DND-41 (cell line): Measurements from ENCODE around the gene IFNG.

Experiments
- ATAC-seq: fragments of 200-7000 bp; cut with Tn5 transposase; 3 replicates; pipeline ENCODE4 v1.9.1; 2021; ENCODE audit warnings: low read depth; ENCODE audit not compliant: insufficient read depth
- DNase-seq: peaks from one replicate; pipeline ENCODE4 v3.0.0-alpha.2; 2020
- H2AFZ ChIP-seq: 2 replicates; pipeline ENCODE4 v1.6.0; 2012; ENCODE audit warnings: low read depth, low read length
- H3K27ac ChIP-seq: 2 replicates; pipeline ENCODE4 v1.5.1; 2012; ENCODE audit warnings: low read length, inconsistent platforms
- H3K27me3 ChIP-seq: fragments of 200-600 bp; sonication (generic); 2 replicates; pipeline ENCODE4 v1.6.0; 2012; ENCODE audit warnings: low read length, mild to moderate bottlenecking, inconsistent platforms; ENCODE audit not compliant: insufficient read depth, poor library complexity
- H3K36me3 ChIP-seq: 2 replicates; pipeline ENCODE4 v1.5.1; 2012; ENCODE audit warnings: low read length, inconsistent platforms; ENCODE audit not compliant: insufficient read depth
- H3K4me1 ChIP-seq: 2 replicates; pipeline ENCODE4 v1.5.1; 2012; ENCODE audit warnings: mild to moderate bottlenecking, low read length; ENCODE audit not compliant: insufficient read depth
- H3K4me2 ChIP-seq: 2 replicates; pipeline ENCODE4 v1.6.0; 2012; ENCODE audit warnings: mild to moderate bottlenecking, moderate library complexity, low read length, inconsistent platforms; ENCODE audit not compliant: insufficient read depth
- H3K4me3 ChIP-seq, 2 experiments: fragments of 200-600 bp in 1 of 2; shearing (Covaris generic) in 1 of 2; 2 replicates each; pipeline ENCODE4 v1.5.1; 2012 to 2016; ENCODE audit warnings: inconsistent platforms in 2 of 2, low read length in 2 of 2, mild to moderate bottlenecking in 2 of 2, low read depth in 1 of 2, moderate library complexity in 1 of 2
- H3K79me2 ChIP-seq: 2 replicates; pipeline ENCODE4 v1.6.0; 2012; ENCODE audit warnings: low read length, inconsistent platforms; ENCODE audit not compliant: insufficient read depth
- H3K9ac ChIP-seq: 2 replicates; pipeline ENCODE4 v1.6.0; 2012; ENCODE audit warnings: low read depth, mild to moderate bottlenecking, inconsistent platforms, low read length, moderate library complexity
- H3K9me3 ChIP-seq: 2 replicates; pipeline ENCODE4 v1.5.1; 2012; ENCODE audit warnings: low read length, moderate library complexity, mild to moderate bottlenecking, inconsistent platforms; ENCODE audit not compliant: insufficient read depth, severe bottlenecking
- H4K20me1 ChIP-seq: 2 replicates; pipeline ENCODE4 v1.6.0; 2012; ENCODE audit warnings: low read length; ENCODE audit not compliant: insufficient read depth
- CTCF ChIP-seq: IDR thresholded peaks from 2 replicates; pipeline ENCODE4 v1.5.1; 2012; ENCODE audit warnings: borderline replicate concordance, low read length, moderate library complexity, mild to moderate bottlenecking; ENCODE audit not compliant: poor library complexity, severe bottlenecking; ENCODE audit errors: extremely low read depth
- EZH2 ChIP-seq: IDR thresholded peaks from 3 replicates; pipeline ENCODE4 v1.6.1; 2012; ENCODE audit warnings: borderline replicate concordance, low read depth, mild to moderate bottlenecking, moderate library complexity, low read length, inconsistent platforms; ENCODE audit not compliant: severe bottlenecking

The IFNG gene

DNA sequence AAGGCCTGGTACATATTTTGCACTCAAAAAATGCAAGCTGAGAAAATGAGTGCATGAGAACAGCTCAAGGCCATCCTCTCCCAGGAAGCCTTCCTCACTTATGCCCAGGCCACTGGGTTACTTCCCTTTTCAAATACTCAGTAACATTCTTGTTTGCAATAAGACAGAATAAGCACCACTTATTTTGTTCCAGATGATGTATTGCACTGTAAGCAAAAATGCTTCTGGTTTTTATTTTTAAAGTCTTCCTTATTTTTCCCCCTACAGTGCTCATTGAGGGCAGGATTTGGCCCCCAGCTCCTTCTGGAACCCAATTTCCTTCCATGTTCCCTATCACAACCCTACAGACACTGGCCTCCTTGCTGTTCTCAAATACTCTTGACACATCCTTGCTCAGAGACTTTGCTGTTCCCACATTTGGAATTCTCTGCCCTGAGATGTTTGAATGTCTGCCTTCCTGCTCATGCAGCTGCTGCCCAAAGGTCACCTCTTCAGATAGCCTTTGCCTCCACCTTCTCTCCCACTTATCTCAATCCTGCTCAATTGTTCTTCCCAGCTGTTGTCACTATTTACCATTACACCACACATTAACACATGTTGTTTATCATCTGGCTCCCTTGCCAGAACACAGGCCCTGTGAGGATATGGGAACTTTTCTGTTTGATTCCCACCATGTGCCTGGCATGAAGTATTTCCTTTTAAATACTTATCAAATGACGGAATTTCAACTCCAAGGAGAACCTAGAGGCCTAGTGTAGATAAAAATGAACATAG lies 49.9 kb downstream of the IFNG start:
- TF ChIP-seq CTCF (no peak), EZH2 (no peak)
- Histone ChIP-seq H3K36me3 (no peaks in the 10 kb centered on the region), H3K27ac (no peak overlapping the region), H3K79me2 (no peaks in the 10 kb centered on the region), H3K27me3 (no peaks in the 10 kb centered on the region), H3K4me2 (no peak overlapping the region), H3K4me1 (no peaks in the 10 kb centered on the region), H2AFZ (no peak overlapping the region), H4K20me1 (no peaks in the 10 kb centered on the region), H3K9me3 (no peaks in the 10 kb centered on the region), H3K9ac (no peak overlapping the region), H3K4me3 (no peak overlapping the region)
- DNase-seq = no peak
- ATAC-seq = no peak

- Histone ChIP-seq H3K27ac (no peak overlapping the region), H3K9me3 (no peaks in the 10 kb centered on the region), H3K36me3 (no peaks in the 10 kb centered on the region), H3K79me2 (no peaks in the 10 kb centered on the region), H3K9ac (no peak overlapping the region), H3K4me3 (no peak overlapping the region), H3K4me1 (no peaks in the 10 kb centered on the region), H3K27me3 (no peaks in the 10 kb centered on the region), H2AFZ (no peak overlapping the region), H3K4me2 (no peak overlapping the region), H4K20me1 (no peaks in the 10 kb centered on the region)
- TF ChIP-seq EZH2 (no peak), CTCF (no peak)
- DNase-seq (no peak), ATAC-seq (no peak)
Observed at GRCh38 chr12:68109001-68109400, 50.5 kb downstream of the IFNG start.

GRCh38 chr12:68106660-68107059 lies 52.9 kb downstream of the IFNG start:
- no peak overlapping the region for H3K4me2 ChIP-seq
- H3K27ac ChIP-seq = no peak overlapping the region
- TF ChIP-seq EZH2 (no peak), CTCF (no peak)
- no peak for DNase-seq
- H3K36me3 ChIP-seq = no peaks in the 10 kb centered on the region
- no peak for ATAC-seq
- no peaks in the 10 kb centered on the region for H3K79me2 ChIP-seq
- no peak overlapping the region for H2AFZ ChIP-seq
- H4K20me1 ChIP-seq = no peaks in the 10 kb centered on the region
- no peak overlapping the region for H3K4me3 ChIP-seq
- no peaks in the 10 kb centered on the region for H3K27me3 ChIP-seq
- H3K4me1 ChIP-seq = no peaks in the 10 kb centered on the region
- no peak overlapping the region for H3K9ac ChIP-seq
- H3K9me3 ChIP-seq = no peaks in the 10 kb centered on the region
